Measurements from ENCODE around the gene FOXN3.
A peak's percentile ranks its signal among the peaks of the same experiment; 100 is the strongest.

Gene FOXN3

DNA sequence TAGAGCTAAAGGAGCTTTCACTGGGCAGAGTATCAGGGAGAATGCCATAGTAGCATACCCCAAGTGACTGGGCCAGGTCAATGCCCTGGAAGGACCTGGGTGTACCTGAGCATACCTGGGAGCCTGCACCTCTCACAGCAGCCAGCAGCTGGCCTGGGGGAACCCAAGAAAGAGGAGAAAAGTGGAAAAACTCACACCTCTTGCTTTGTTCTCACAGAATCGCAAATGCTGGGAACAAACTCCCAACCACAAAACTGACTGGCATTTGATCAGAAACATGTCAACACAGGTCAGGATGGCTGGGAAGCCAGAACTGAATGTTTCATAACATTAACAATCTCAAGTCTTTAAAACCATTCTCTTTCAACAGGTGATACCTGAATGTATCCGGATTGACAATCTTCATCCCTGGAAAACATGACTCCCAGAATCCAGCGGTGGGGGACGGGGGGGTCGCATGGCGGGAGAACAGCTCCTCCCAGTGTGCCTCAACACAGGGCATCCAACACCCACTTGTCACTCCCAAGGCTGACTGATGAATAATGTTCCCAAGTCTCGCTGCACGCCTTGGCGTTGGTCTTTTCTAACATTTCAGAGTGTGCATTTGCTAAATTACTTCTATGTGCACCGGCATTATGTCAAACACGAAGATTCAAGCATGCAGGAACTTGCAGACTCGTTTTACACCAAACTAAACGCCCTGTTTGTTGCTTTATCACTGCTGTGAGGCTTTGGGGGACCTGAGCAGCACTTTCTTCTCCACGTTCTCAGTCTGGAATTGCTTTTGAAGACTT, 7.9 kb downstream of the FOXN3 start:
- ATAC-seq = no peak

DNA sequence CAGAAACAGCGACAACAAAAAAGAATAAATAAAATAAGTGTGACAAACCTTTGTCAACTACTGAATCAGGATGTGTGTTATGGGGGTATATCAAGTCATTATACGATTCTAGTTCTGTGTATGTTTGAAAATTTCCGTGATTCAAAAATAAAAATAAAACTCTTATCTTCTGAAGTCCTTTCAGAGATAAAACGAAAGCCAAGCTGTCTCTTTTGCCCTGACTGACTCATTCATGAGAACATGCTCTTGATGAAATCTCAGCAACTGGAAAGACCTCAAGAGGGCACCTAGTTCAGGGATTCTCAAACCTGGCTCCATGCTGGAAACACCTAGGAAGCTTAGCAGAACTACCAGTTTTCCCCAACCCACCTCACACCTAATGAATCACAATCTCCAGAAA, 9.2 kb downstream of the FOXN3 start:
- peak; percentile 50 for ATAC-seq
- DNase-seq = no peak

More for the DNA sequence above, 7.9 kb downstream of the FOXN3 start:
- no peak for DNase-seq

DNA sequence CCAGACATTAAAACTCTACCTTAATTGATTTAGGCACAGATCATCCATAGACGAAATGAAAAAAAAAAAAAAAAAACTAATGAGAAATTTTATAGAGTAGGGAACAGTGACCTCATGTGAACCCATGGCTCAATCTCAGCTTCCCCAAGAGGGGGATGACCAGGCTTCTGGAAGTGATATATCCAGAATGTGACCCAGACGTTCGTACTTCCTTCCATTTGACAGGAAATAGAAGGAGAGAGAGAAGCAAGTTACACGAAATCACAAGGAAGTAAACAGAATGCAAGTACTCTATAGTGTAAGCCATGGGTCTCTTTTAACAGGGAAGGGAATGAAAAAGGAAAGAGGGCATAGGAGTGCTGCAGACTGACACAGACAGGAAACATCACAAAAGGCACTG, 10.1 kb downstream of the FOXN3 start:
- DNase-seq (no peak), ATAC-seq (no peak)

DNA sequence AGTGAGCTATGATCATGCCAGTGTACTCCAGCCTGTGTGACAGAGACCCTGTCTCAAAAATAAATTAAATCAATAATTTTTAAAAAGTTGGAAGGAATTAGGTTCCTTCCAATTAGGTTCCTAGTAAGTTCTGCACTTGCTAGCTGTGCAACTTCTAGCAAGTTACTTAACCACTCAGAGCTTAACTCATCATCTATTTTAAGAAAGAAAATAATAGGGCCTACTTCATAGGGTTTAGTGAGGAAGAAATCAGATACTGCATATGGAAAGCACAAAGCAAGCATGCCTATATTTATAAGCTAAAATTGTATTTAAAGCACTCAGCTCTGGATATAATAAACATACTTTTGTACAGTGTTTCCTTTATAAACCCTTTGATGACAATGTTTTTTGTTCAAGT, 10.7 kb downstream of the FOXN3 start:
- DNase-seq (no peak), ATAC-seq (no peak)

DNA sequence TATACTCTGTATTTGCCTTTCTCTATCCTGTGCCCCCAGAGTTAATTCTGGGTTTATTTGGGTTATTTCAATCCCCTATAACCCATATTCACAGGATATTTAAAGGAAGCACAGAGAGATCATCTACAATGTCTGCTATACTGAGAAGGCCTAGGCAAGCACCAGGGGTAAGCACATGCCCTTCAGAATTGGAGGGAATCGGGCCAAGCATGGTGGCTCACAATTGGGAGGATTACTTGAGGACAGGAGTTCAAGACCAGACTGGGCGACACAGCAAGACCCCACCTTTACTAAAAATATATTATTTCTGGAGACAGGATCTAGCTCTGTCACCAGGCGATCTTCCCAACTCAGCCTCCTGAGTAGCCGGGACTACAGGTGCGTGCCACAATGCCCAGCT, 11.3 kb downstream of the FOXN3 start:
- no peak for DNase-seq
- ATAC-seq = no peak

GRCh38 chr14:89402363-89402762, 14.7 kb downstream of the FOXN3 start:
- ATAC-seq (no peak), DNase-seq (no peak)

GRCh38 chr14:89401761-89402160, 15.3 kb downstream of the FOXN3 start:
- no peak for DNase-seq
- no peak for ATAC-seq

GRCh38 chr14:89401241-89401640, 15.8 kb downstream of the FOXN3 start:
- no peak for ATAC-seq
- no peak for DNase-seq

GRCh38 chr14:89400529-89400928, 16.5 kb downstream of the FOXN3 start:
- DNase-seq = no peak
- ATAC-seq = no peak

- no peak for ATAC-seq
- no peak for DNase-seq
Measured at GRCh38 chr14:89399594-89400068, 17.4 kb downstream of the FOXN3 start.

GRCh38 chr14:89399157-89399556, 17.9 kb downstream of the FOXN3 start:
- DNase-seq = no peak
- no peak for ATAC-seq

DNA sequence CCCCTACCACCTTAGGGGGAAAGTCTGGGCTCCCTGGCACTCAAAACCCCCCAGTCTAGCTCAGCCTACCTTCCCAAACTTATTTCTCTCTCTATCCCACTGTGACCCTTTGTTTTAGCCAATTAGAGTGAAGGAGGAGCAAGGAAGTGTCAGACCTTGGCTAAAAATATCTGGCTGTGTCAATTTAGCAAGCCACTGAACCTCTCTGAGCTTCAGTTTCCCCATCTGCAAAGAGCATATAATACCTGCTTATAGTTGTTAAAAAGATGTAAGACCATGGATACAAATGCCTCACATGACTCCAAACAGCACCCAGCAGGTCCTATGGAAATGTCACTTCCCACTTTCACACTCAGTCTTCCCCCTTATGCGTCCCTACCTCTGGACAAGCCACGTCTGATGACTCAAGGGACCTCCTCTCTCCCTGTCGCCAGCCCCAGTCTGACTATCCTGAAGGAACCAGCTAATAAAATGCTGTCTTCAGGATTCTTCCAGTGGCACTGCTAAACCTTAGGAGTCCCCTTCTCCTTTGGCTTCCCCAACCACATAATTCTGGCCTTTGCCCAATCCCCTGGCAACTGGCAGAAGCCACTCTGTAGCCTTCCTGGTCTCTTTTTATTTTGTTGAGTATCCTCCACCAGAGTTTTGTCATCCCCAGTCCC, 19.3 kb downstream of the FOXN3 start:
- ATAC-seq (no peak), DNase-seq (no peak)

- DNase-seq (no peak), ATAC-seq (no peak)
Measured at GRCh38 chr14:89394972-89395371, 22.1 kb downstream of the FOXN3 start.

GRCh38 chr14:89393222-89393745, 23.7 kb downstream of the FOXN3 start:
- ATAC-seq (no peak), DNase-seq (no peak)

DNA sequence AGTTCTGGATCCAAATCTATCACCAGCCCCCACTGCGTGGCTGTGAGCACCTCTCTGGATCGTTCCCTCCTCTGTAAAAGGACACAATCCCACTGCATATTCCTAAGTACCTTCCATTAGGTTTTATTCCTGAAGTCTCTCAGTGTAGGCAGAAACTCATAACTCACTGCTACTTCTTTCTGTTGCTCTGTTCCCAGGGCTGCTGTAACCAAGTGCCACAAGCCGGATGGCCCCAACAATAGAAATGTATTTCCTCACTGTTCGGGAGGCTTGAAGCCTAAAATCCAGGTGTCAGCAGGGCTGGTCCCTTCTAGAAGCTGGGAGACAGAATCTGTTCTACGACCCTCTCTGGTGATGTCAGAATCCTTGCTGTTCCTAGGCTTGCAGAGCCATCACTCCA, 24.9 kb downstream of the FOXN3 start:
- ATAC-seq (no peak), DNase-seq (no peak)

DNA sequence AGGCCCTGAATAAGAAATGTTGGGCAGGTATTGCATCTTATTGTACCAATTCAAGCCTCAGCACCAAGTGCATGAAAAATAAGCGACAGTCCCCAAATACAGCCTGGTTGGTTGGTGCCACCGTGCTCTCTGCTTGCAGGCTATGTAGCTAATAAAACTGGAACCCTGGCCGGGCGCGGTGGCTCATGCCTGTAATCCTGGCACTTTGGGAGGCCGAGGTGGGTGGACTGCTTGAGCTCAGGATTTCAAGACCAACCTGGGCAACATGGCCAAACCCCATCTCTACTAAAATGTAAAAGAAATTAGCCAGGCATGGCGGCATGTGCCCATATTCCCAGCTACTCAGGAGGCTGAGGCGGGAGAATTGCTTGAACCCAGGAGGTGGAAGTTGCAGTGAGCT, 25.5 kb downstream of the FOXN3 start:
- DNase-seq (no peak), ATAC-seq (no peak)

GRCh38 chr14:89391123-89391522, 25.9 kb downstream of the FOXN3 start:
- DNase-seq (no peak), ATAC-seq (no peak)

GRCh38 chr14:89388853-89389252, 28.2 kb downstream of the FOXN3 start:
- DNase-seq (no peak), ATAC-seq (no peak)

DNA sequence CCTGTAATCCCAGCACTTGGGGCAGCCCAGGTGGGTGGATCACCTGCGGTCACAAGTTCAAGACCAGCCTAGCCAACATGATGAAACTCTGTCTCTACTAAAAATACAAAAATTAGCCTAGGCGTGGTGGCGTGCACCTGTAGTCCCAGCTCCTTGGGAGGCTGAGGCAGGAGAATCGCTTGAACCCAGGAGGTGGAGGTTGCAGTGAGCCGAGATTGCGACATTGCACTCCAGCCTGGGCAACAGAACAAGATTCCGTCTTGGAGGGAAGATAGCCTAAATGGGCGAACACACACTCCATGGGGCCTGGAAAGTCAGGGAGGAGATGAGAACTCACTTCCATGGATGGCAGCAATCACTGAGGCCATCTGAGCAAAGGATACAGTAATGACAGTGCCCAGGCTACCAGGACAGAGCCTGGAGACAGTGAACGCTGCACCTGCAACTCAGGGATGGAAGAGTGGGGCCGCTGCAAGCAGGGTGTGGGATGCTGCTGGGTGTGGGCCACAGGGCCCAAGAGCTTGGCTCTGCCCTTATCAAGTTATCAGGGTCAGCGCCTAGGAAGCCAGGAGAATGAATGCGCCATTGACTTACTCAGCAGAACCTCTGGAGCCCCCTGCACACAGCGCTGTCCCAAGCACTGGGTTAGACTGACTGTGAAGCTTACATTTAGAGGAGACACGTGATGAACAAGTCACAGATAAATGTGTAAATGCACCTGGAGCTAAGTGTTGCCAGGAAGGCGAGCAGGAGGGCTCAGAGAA, 28.9 kb downstream of the FOXN3 start:
- no peak for DNase-seq
- no peak for ATAC-seq

DNA sequence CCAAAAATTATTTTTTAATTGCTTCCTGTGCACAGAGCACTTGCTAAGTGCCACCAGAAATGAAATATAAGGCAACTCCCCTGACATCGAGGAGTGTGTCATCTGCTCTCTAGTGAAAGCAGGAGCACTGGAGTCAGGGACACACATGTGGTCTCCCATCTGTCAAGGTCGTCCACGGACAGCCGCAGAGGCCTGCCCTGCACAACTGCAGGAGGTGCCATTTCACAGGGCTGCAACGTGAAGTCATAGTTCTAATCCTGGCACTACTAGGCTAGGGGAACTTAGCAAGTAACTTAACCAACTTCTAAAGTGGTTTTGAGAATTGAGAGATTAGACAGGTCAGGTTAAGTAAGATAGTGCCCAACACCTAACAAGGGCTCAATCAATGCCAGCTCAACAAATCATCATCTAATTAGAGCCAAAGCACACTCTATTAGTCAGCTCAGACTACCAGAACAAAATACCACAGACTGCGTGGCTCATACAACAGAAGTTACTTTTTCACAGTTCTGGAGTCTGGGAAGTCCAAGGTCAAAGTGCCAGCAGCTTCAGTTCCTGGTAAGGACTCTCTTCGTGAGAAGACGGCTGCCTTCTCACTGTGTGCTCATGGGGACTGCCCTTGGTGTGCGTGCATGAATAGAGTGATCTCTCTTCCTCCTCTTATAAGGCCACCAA, 30.7 kb downstream of the FOXN3 start:
- ATAC-seq = peak; percentile 83
- DNase-seq = no peak

- DNase-seq (no peak), ATAC-seq (no peak)
Measured at GRCh38 chr14:89384636-89385035, 32.4 kb downstream of the FOXN3 start.

DNA sequence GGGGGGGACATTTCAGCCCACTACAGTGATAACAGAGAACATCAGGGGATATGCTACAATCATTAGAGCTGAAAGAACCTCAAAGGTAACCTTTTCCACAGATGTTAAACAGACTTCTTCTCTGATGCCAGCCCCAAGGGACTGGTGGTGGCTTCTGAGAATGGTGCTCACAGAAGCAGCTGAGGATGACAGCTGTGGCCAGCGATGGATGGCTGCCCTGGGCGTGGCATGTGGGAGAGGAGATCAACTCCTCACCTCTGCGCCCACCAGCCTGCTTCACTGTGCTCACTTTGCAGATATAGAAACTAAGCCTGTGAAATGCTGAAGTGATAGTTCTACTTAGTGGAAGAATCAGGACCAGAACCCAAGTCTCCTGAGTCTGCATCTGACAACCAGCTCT, 33.0 kb downstream of the FOXN3 start:
- DNase-seq = peak; percentile 29
- ATAC-seq = peak; percentile 33
